Ascending aorta (tissue), 2 donors: ENCODE measurements around the gene EFNB2. TPM values are rescaled to one million over a fixed set of nuclear protein-coding genes. Genes with fewer than 3 reads are reported as not detected.

ENCODE experiments used
- DNase-seq, 2 donors: peaks; one replicate each; pipeline ENCODE4 v3.0.0-alpha.2; 2019; ENCODE audit warnings: low spot score in 2 of 2
- H3K27ac ChIP-seq, 2 donors: fragments of 200-600 bp; sonication (generic); one replicate each; pipeline ENCODE4 v1.5.1; 2016 to 2017; ENCODE audit warnings: mild to moderate bottlenecking in 1 of 2
- H3K27me3 ChIP-seq: fragments of 200-600 bp; sonication (generic); one replicate; pipeline ENCODE4 v1.5.1; 2017
- H3K36me3 ChIP-seq, 2 donors: fragments of 200-600 bp; sonication (generic); one replicate each; pipeline ENCODE4 v1.5.1; 2016
- H3K4me1 ChIP-seq, 2 donors: fragments of 200-600 bp; sonication (generic); one replicate each; pipeline ENCODE4 v1.5.1; 2016 to 2017; ENCODE audit warnings: mild to moderate bottlenecking in 1 of 2
- H3K4me3 ChIP-seq, 2 donors: fragments of 200-600 bp; sonication (generic); one replicate each; pipeline ENCODE4 v1.5.1; 2016 to 2017; ENCODE audit warnings: mild to moderate bottlenecking in 1 of 2
- H3K9me3 ChIP-seq, 2 donors: fragments of 200-600 bp; sonication (generic); one replicate each; pipeline ENCODE4 v1.5.1; 2016
- CTCF ChIP-seq, 3 experiments: fragments of 200-600 bp in 2 of 3; fragments of 450-650 bp in 1 of 3; sonication (generic) in 2 of 3; IDR thresholded peaks; one replicate each; pipeline ENCODE4 v1.5.1; 2016 to 2019; ENCODE audit warnings: antibody characterized with exemption in 3 of 3, mild to moderate bottlenecking in 1 of 3, moderate library complexity in 1 of 3
- intact Hi-C: fragments of 100-400 bp; cut with DNase I; formaldehyde crosslinking; loops from one replicate; pipeline ENCODE4 v1.15.1; 2023
- total RNA-seq: library from RNA; depleted of rRNA; stranded (reverse); fragments of >200 nt; gene quantifications from one replicate; pipeline ENCODE4 v1.1.0, GENCODE V29; 2016

The EFNB2 gene
- total RNA-seq, 1 donor from 2014 or later, result 38.0 TPM

- Histone ChIP-seq H3K4me3 (no peak overlapping the region), H3K27me3 (no peaks in the 10 kb centered on the region), H3K4me1 (peaks cover 0 to 16% of the 10 kb centered on the region in 2 donors), H3K27ac (no peak overlapping the region), H3K36me3 (no peaks in the 10 kb centered on the region), H3K9me3 (no peaks in the 10 kb centered on the region)
- TF ChIP-seq CTCF (IDR thresholded peaks at IDR 0.05), result no peak
- DNase-seq, result no peak
- intact Hi-C loops, result loop anchor here (10.0 kb wide), 1 partner anchor 728 kb away; no protein-coding TSS in a partner anchor
Observed at GRCh38 chr13:106522898-106523525, 12.4 kb downstream of the EFNB2 start.

GRCh38 chr13:106522112-106522705 is 13.3 kb downstream of the EFNB2 start:
- no peaks in the 10 kb centered on the region for H3K9me3 ChIP-seq
- peaks cover 0 to 19% of the 10 kb centered on the region in 2 donors for H3K4me1 ChIP-seq
- H3K27me3 ChIP-seq, result no peaks in the 10 kb centered on the region
- intact Hi-C loops, result loop anchor here (10.0 kb wide), 1 partner anchor 727 kb away; no protein-coding TSS in a partner anchor
- no peak for DNase-seq
- H3K4me3 ChIP-seq, result no peak overlapping the region
- no peaks in the 10 kb centered on the region for H3K36me3 ChIP-seq
- TF ChIP-seq CTCF (IDR thresholded peaks at IDR 0.05), result no peak
- no peak overlapping the region for H3K27ac ChIP-seq

- no peak for DNase-seq
- Histone ChIP-seq H3K27me3 (no peaks in the 10 kb centered on the region), H3K4me1 (peaks cover 0 to 19% of the 10 kb centered on the region in 2 donors), H3K27ac (no peak overlapping the region), H3K4me3 (no peak overlapping the region), H3K36me3 (no peaks in the 10 kb centered on the region), H3K9me3 (no peaks in the 10 kb centered on the region)
- no peak for TF ChIP-seq CTCF (IDR thresholded peaks at IDR 0.05)
- intact Hi-C loops, result loop anchor here (10.0 kb wide), 1 partner anchor 726 kb away; no protein-coding TSS in a partner anchor
Observed at GRCh38 chr13:106521095-106521799, 14.2 kb downstream of the EFNB2 start.

- intact Hi-C loops, result loop anchor here (10.0 kb wide), 1 partner anchor 726 kb away; no protein-coding TSS in a partner anchor
- H3K4me1 ChIP-seq, result peaks cover 0 to 19% of the 10 kb centered on the region in 2 donors
- peak; percentile 43 to 77 (median 56) for TF ChIP-seq CTCF (IDR thresholded peaks at IDR 0.05)
Observed at GRCh38 chr13:106520251-106521054, 15.0 kb downstream of the EFNB2 start.

GRCh38 chr13:106518512-106518911 is 16.9 kb downstream of the EFNB2 start:
- no peak for TF ChIP-seq CTCF (IDR thresholded peaks at IDR 0.05)
- Histone ChIP-seq H3K27me3 (no peaks in the 10 kb centered on the region), H3K4me1 (peaks cover 0 to 12% of the 10 kb centered on the region in 2 donors), H3K9me3 (no peaks in the 10 kb centered on the region), H3K4me3 (no peak overlapping the region), H3K36me3 (no peaks in the 10 kb centered on the region), H3K27ac (no peak overlapping the region)
- intact Hi-C loops, result no loop called here
- DNase-seq, result no peak

More at GRCh38 chr13:106520251-106521054, 15.0 kb downstream of the EFNB2 start:
- Histone ChIP-seq H3K9me3 (no peaks in the 10 kb centered on the region), H3K36me3 (no peaks in the 10 kb centered on the region), H3K27me3 (no peaks in the 10 kb centered on the region), H3K27ac (no peak overlapping the region), H3K4me3 (no peak overlapping the region)
- DNase-seq, result no peak
